GM18517 (cell line): ENCODE data around the gene CEACAM19.
A peak's percentile ranks its signal among the peaks of the same experiment; 100 is the strongest.
"Not testable (repeated sequence)": the region's sequence is repeated elsewhere in the genome, so short reads cannot be mapped to it uniquely, and the experiment has no call there.

Experiments
- ATAC-seq: cut with Tn5 transposase; IDR thresholded peaks from one replicate; pipeline ENCODE4 v1.9.1; 2021; ENCODE audit warnings: mild to moderate bottlenecking, moderate library complexity; ENCODE audit not compliant: unreplicated experiment

The CEACAM19 gene

DNA sequence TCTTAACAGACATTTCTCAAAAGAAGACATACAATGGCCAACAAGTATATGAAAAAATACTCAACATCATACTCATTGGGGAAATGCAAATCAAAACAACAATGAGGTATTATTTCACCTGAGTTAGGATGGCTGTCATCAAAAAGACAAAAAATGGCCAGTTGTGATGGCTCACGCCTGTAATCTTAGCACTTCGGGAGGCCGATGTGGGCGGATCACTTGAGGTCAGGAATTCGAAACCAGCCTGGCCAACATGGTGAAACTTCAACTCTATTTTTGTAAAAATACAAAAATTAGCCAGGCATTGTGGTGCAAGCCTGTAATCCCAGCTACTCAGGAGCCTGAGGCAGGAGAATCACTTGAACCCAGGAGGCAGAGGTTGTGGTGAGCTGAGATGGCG is 49.7 kb downstream of the CEACAM19 start:
- no peak for ATAC-seq

DNA sequence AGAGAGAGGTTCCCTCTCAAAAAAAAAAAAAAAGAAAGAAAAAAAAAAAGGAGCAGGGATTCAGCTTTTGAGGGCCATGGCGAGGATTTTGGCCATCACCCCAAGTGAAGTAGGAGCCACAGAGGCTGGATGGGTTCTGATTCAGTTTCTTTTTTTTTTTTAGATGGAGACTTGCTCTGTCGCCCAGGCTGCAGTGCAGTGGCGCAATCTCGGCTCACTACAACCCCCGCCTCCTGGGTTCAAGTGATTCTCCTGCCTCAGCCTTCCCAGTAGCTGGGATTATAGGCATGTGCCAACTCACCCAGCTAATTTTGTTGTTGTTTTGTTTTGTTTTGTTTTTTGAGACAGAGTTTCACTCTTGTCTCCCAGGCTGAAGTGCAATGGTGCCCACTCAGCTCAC is 50.1 kb downstream of the CEACAM19 start:
- not testable (repeated sequence) for ATAC-seq

DNA sequence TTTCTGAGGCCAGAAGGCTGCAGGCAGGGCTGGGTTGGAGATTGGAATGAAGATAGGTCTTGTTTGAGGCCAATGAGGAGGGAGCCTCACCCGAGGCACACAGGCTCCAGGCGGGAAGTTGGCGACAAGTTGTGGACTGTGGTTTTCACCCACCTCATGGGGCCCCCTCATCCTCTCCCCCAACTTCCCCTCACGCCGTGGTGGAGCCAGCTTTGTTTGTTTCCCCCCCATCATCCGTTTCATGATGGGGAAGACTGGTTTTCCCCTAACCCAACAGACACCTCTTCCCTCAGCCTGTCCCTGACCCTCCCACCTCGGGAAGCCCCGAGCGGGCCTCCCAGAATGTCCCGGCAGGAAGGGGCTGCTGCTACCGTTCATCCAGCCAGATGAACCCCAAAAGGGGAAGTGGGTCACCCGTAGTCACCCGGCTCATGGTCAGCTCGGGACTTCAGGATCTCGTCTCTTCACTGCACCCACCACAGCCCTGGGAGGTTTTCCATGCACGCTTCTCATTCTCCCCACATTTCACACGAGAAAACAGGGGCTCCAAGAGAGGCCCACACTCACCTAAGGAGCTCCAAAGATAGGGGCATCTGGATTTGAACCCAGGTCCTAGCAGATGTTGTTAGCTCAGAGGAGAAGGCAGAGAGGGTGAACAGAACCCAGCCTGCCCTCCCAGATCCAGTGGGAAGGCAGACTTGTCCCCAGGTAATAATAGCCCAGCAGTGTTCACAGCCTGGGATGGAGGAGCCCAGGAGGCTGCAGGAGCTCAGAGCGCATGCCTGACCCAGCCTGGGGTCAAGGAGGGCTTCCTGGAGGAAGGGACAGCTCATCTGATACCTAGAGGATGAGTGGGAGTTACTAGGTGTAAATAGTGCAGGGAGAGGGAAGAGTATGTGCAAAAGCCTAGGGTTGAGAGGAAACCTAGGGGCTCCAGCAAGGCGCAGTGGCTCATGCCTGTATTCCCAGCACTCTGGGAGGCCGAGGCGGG is 51.1 kb downstream of the CEACAM19 start:
- no peak for ATAC-seq

DNA sequence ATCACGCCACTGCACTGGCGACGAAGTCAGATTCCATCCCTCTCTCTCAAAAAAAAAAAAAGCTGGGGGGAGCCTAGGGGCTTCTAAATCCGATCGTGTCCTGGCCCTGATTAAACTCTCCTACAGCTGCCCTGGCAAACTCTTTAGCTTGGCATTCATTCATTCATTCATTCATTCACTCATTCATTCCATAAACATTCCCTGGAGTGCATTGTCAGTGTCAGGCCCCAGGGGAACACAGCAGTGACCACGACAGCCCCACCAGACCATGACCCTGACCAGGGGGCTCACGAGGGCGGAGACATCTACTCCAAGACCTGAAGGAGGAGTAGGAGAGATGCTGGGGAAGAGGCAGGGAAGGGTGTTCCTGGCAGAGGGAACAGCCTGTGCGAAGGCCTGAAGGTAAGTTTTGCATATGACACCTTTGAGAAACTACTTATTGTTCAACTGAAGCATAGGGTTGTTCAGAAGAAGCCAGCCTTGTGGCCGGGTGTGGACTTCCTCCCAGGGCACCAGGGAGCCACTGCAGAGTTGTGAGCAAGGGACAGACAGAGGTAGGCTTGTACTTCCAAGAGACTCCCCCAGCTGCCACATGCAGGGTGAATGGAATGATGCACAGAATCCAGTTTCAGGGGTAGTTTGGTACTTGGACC is 52.1 kb downstream of the CEACAM19 start:
- peak; percentile 15 for ATAC-seq

DNA sequence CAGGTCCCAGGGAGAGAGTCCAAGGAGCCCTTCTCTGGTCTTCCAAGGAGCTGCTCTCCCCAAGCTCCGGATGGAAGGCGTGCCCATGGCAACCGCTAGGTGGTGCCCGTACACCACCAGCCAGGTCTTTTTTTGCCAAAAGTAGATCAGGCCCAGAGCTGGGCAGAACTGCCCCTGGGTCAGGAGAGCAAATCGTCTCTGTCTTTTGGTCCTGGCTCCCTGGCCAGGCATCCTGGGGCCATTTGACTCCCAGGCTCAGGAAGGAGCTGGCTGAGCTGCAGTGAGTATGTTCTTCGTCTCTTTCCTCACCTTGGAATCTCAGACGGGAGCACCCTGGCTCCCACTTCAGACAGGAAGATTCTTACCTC is 52.7 kb downstream of the CEACAM19 start:
- ATAC-seq: peak; percentile 81

DNA sequence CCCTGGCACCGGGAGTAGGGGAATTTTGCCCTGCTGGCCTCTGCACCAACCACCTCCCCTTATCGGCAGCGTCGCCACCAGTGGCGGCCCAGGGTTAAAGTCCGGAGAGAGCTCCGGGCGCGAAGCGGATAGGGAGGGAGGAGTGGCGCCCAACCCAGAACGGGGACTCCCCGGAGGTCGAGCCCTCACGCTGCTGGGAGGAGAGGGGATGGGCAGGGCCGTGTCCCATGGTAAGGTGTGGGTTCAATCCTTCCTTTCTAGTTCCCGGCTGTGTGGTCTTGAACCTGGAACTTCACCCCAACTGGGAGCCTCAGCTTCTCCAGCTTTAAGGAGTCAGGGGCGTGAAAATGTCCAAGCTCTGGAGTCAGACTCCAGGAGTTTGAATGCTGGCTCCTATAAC is 54.0 kb downstream of the CEACAM19 start:
- ATAC-seq: no peak

DNA sequence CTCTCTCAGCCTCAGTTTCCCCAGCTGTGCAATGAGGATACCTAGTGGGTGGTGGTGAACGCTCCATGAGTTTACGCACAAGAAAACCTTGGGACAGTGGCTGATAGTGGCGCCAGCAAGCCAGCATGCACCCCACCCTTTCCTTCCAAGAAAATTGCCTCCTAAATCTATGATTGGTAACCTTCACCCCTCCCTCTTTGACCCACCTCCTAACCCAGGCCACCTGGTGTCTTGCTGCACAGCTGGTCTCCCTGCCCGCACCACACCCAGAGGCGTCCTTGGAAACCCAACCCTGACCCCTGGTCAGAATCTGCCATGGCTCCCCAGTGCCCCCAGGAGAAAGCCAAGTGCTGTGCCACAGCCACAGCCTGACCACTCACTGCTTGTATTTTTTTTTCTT is 54.4 kb downstream of the CEACAM19 start:
- ATAC-seq: no peak

DNA sequence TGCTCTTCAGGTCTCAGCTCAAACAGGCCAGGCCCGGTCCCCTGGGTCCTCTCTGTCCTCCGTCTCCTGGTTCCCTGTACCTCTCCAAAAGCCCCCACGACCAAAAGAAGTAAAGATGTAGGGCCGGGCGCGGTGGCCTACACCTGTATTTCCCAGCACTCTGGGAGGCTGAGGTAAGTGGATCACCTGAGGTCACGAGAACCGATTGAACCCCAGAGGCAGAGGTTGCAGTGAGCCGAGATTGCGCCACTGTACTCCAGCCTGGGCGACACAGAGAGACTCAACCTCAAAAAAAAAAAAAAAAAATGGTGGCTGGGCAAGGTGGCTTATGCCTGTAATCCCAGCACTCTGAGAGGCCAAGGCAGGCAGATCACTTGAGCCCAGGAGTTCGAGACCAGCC is 55.2 kb downstream of the CEACAM19 start:
- ATAC-seq: no peak

DNA sequence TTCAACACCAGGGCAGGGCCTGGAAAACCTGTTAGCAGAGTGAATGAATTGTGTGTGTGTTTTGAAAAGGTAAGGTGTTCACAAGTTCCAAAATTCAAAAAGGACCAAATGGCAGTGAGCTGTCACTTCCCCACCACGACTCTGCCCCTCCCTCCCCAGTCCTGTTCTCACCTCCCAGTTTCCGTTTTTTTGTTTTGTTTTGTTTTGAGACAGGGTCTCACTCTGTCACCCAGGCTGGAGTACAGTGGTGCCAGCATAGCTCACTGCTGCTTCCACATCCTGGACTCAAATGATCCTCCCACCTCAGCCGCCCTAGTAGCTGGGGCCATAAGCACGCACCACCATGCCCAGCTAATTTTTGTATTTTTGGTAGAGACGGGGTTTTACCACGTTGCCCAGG is 56.9 kb downstream of the CEACAM19 start:
- no peak for ATAC-seq

DNA sequence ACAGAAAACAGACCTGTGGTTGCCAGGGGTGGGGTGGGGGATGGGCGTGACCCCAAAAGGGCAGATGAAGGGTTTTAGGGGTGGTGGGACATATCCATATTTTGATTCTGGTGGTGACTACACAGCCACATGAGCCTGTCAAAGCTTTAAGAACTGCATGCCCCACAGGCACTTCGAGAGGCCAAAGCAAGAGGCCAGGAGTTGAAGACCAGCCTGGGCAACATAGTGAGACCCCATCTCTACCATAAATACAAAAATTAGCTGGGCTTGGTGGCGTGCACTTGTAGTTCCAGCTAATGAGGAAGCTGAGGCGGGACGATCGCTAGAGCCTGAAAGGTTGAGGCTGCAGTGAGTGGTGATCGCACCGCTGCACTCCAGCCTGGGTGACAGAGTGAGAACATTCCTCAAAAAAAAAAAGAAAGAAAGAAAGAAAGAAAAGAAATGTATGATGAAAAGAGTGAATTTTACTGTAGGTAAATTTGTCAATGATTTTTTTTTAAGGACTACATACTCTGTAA is 58.3 kb downstream of the CEACAM19 start:
- no peak for ATAC-seq

DNA sequence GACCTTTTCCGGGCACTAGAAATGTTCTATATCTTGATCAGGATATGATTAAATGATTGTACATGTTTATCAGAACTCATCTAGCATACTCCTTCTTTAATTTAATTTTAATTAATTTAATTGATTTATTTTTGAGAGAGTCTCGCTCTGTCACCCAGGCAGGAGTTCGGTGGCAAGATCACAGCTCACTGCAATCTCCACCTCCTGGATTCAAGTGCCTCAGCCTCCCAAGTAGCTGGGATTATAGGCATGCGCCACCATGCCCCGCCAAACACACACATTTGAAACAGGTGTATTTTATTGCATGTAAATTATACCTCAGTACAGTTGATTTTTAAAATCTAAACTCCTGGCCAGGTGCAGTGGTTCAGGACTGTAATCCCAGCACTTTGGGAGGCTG is 59.8 kb downstream of the CEACAM19 start:
- no peak for ATAC-seq

DNA sequence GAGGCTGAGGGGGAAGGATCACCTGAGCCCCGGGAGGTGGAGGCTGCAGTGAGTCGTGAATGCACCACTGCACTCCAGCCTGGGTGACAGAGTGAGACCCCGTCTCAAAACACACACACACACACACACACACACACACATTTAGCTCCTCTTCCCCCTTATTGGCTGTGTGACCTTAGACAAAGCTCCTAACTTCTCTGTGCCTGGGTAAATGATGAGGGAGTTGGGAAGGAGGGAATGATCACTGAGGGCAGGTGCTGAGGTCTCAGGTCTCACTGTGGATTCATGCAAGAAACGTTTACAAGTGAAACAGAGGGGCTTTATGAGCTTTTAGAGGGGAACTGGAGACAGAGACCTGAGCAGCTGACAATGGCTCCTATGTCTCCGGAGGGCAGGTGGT is 60.3 kb downstream of the CEACAM19 start:
- no peak for ATAC-seq

DNA sequence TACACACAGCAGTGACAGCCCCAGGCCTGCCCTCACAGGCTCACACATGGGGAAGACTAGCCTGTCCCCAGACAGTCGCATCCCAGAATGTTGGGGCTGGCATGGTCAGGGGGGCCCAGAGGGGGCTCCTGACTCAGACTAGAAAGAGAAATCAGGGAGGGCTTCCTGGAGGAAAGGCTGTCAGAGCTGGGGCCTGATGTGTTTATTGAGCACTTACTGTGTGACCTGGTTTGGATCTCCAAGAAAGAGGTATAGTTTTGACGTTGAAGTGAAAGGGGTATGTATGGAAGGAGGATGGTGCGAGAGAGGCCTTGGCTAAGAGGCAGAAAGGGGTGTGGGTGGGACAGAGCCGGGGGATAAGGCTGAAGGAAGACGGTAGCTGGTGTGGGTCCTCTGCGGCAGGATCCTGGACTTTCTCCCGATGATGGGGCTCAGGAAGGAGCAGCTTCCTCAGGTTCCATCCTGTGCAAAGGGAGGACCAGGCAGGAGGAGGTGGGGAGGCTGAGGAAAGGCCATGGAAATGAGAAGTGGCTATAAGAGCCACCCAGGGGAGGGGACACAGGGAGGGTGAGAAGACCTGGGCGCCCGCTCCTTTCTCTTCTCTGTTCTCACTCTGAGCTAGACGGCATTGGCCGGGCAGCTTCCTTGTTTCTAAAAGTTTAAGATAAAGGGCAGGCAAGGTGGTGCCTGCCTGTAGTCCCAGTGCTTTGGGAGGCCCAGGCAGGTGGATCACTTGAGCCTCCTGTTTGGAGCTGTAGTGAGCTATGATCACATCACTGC is 61.1 kb downstream of the CEACAM19 start:
- ATAC-seq: no peak
